AG04450 (cell line): ENCODE results near the gene SND1. TPM values are rescaled to one million over a fixed set of nuclear protein-coding genes. Genes with fewer than 3 reads are reported as not detected.

Experiments
- CTCF ChIA-PET: fragments of 300-600, 350-600 bp; formaldehyde crosslinking; extraction: SDS; loops from one replicate; lab custom pipeline; 2022; ENCODE audit warnings: antibody characterized with exemption, inconsistent platforms; lab: Charles Lee
- POLR2A ChIA-PET: fragments of 350-600 bp; formaldehyde crosslinking; extraction: SDS; loops from one replicate; lab custom pipeline; 2021; ENCODE audit warnings: antibody characterized with exemption, inconsistent platforms; lab: Yijun Ruan, JAX
- DNase-seq: peaks from one replicate; pipeline ENCODE4 v3.0.0-alpha.2; 2011; ENCODE audit warnings: low read depth, low spot score
- H3K27ac ChIP-seq: one replicate; pipeline ENCODE4 v1.5.1; 2012; ENCODE audit warnings: low read depth, low read length, control low read depth
- H3K27me3 ChIP-seq: one replicate; pipeline ENCODE4 v1.6.0; 2012; ENCODE audit warnings: low read length; ENCODE audit not compliant: control insufficient read depth, insufficient read depth
- H3K4me3 ChIP-seq: 2 replicates; pipeline ENCODE4 v1.5.1; 2011; ENCODE audit warnings: mild to moderate bottlenecking, low read depth, low read length, control low read depth
- H3K9me3 ChIP-seq: 2 replicates; pipeline ENCODE4 v1.5.1; 2012; ENCODE audit warnings: low read length; ENCODE audit not compliant: control insufficient read depth, insufficient read depth
- polyA plus RNA-seq: library from polyadenylated mRNA; depleted of rRNA; stranded (reverse); fragments of >200 nt; gene quantifications from 2 replicates; pipeline ENCODE4 v1.2.3, GENCODE V29; 2011
- TF ChIP-seq, protein P1 (sequence below): IDR thresholded peaks from 2 replicates; pipeline ENCODE4 v1.5.1; 2011; ENCODE audit warnings: low read depth, low read length, control low read depth, inconsistent platforms

SND1 gene
- polyA plus RNA-seq, 1 experiment: 247 TPM

GRCh38 chr7:127751062-127751461 lies 99.1 kb downstream of the SND1 start:
- Histone ChIP-seq H3K9me3 (no peaks in the 10 kb centered on the region), H3K27ac (no peak overlapping the region), H3K27me3 (no peaks in the 10 kb centered on the region), H3K4me3 (no peak overlapping the region)
- CTCF ChIA-PET: interaction anchor here (1.0 kb wide), 1 partner anchor 42 kb away, joined by 4 read pairs; no protein-coding TSS in a partner anchor
- TF ChIP-seq, protein P1, sequence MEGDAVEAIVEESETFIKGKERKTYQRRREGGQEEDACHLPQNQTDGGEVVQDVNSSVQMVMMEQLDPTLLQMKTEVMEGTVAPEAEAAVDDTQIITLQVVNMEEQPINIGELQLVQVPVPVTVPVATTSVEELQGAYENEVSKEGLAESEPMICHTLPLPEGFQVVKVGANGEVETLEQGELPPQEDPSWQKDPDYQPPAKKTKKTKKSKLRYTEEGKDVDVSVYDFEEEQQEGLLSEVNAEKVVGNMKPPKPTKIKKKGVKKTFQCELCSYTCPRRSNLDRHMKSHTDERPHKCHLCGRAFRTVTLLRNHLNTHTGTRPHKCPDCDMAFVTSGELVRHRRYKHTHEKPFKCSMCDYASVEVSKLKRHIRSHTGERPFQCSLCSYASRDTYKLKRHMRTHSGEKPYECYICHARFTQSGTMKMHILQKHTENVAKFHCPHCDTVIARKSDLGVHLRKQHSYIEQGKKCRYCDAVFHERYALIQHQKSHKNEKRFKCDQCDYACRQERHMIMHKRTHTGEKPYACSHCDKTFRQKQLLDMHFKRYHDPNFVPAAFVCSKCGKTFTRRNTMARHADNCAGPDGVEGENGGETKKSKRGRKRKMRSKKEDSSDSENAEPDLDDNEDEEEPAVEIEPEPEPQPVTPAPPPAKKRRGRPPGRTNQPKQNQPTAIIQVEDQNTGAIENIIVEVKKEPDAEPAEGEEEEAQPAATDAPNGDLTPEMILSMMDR: no peak
- POLR2A ChIA-PET: no interaction called here
- DNase-seq: peak; percentile 62

GRCh38 chr7:127751490-127752448 lies 99.8 kb downstream of the SND1 start:
- Histone ChIP-seq H3K4me3 (no peak overlapping the region), H3K27me3 (no peaks in the 10 kb centered on the region), H3K27ac (no peak overlapping the region), H3K9me3 (no peaks in the 10 kb centered on the region)
- ChIA-PET CTCF (no interaction called here), POLR2A (no interaction called here)
- DNase-seq: no peak
- TF ChIP-seq, protein P1: no peak

DNA sequence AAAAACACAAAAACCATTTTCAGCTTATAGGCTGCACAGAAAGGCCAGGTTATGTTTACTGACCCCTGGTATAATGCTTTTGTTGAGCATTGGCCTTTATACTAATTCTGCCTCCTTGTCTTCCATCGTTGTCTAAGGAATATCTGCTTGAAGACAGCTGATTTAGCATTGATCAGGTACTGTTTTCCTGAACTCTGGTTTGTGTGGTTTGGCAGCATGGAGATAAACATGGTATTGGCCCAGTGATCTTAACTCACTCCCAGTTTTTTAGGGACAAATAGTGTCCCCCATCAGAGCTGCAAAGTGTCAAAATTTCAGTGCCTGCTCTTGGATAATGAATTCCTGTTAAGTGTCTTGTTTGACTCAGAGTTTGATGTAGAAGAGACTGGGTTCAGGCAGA lies 100.8 kb downstream of the SND1 start:
- ChIA-PET POLR2A (no interaction called here), CTCF (no interaction called here)
- no peaks in the 10 kb centered on the region for H3K9me3 ChIP-seq
- no peaks in the 10 kb centered on the region for H3K27me3 ChIP-seq
- TF ChIP-seq, protein P1: no peak
- no peak for DNase-seq
- H3K4me3 ChIP-seq: no peak overlapping the region
- no peak overlapping the region for H3K27ac ChIP-seq

DNA sequence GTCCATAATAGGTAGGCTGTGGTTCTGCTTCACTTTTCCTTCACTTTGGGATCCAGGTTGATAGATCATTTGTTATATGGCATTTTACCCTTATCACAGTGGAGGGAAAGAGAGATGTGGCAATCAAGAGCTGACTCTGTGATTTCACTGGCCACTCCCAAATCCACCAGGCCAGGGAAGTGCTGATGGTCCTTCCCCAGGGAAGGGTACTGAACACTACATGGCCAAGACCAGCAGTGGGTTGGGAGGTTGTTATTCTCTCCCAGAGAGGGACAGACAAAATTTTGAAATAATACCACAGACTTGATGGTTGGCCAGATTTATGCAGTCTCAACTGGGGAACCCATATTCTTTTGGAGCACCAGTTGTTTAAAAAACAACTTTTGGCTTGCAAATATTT lies 102.5 kb downstream of the SND1 start:
- TF ChIP-seq, protein P1: no peak
- no peak for DNase-seq
- Histone ChIP-seq H3K27ac (no peak overlapping the region), H3K4me3 (no peak overlapping the region), H3K27me3 (no peaks in the 10 kb centered on the region), H3K9me3 (no peaks in the 10 kb centered on the region)
- ChIA-PET CTCF (no interaction called here), POLR2A (no interaction called here)

DNA sequence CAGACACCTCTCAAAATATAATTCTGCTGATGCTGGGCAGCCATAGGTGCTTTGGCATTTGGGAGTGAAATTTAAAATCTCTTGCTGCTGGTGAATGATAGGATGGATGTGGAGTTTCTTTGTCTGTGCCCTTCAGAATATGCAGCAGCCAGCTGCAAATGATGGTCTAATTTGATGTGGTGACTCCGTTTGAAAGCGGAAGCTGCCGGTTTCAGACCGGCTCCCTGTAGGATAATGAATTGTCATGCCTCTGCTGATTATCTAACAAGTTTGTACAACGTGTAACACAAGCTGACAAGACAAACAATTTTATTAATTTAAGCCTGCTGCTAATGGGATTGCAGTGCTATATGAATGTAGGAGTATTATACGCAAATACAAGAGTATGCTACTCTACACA lies 103.5 kb downstream of the SND1 start:
- ChIA-PET POLR2A (no interaction called here), CTCF (no interaction called here)

More for the DNA sequence above, 103.5 kb downstream of the SND1 start:
- H3K27me3 ChIP-seq: no peaks in the 10 kb centered on the region
- H3K27ac ChIP-seq: no peak overlapping the region
- TF ChIP-seq, protein P1: no peak
- H3K4me3 ChIP-seq: no peak overlapping the region
- no peaks in the 10 kb centered on the region for H3K9me3 ChIP-seq
- DNase-seq: no peak
